HG02759 (cell line): Measurements from ENCODE around the gene CFDP1.
"Not testable (repeated sequence)": the region's sequence is repeated elsewhere in the genome, so short reads cannot be mapped to it uniquely, and the experiment has no call there.

ENCODE experiments used
- ATAC-seq: cut with Tn5 transposase; IDR thresholded peaks from one replicate; pipeline ENCODE4 v1.9.1; 2021; ENCODE audit warnings: mild to moderate bottlenecking, moderate library complexity; ENCODE audit not compliant: unreplicated experiment

The CFDP1 gene

GRCh38 chr16:75301804-75302203 is 131.5 kb downstream of the CFDP1 start:
- no peak for ATAC-seq

GRCh38 chr16:75298267-75298666 is 135.0 kb downstream of the CFDP1 start:
- no peak for ATAC-seq

GRCh38 chr16:75296606-75297005 is 136.7 kb downstream of the CFDP1 start:
- no peak for ATAC-seq

- ATAC-seq: no peak
Measured at GRCh38 chr16:75294773-75295459, 138.4 kb downstream of the CFDP1 start.

GRCh38 chr16:75293772-75294171 is 139.5 kb downstream of the CFDP1 start:
- no peak for ATAC-seq

GRCh38 chr16:75293173-75293572 is 140.1 kb downstream of the CFDP1 start:
- no peak for ATAC-seq

GRCh38 chr16:75292691-75293090 is 140.6 kb downstream of the CFDP1 start:
- ATAC-seq: no peak

- no peak for ATAC-seq
Measured at GRCh38 chr16:75289189-75289588, 144.1 kb downstream of the CFDP1 start.

- no peak for ATAC-seq
Measured at GRCh38 chr16:75288596-75289120, 144.6 kb downstream of the CFDP1 start.

- no peak for ATAC-seq
Measured at GRCh38 chr16:75288181-75288580, 145.1 kb downstream of the CFDP1 start.

GRCh38 chr16:75287708-75288107 is 145.6 kb downstream of the CFDP1 start:
- ATAC-seq: no peak

GRCh38 chr16:75286389-75286788 is 146.9 kb downstream of the CFDP1 start:
- no peak for ATAC-seq

- no peak for ATAC-seq
Measured at GRCh38 chr16:75282466-75283281, 150.6 kb downstream of the CFDP1 start.

- no peak for ATAC-seq
Measured at GRCh38 chr16:75281826-75282225, 151.5 kb downstream of the CFDP1 start.

GRCh38 chr16:75281009-75281408 is 152.3 kb downstream of the CFDP1 start:
- not testable (repeated sequence) for ATAC-seq

GRCh38 chr16:75280331-75280804 is 152.9 kb downstream of the CFDP1 start:
- no peak for ATAC-seq

- ATAC-seq: no peak
Measured at GRCh38 chr16:75279305-75279704, 154.0 kb downstream of the CFDP1 start.

GRCh38 chr16:75273054-75273925 is 160.0 kb downstream of the CFDP1 start:
- ATAC-seq: no peak

- ATAC-seq: not testable (repeated sequence)
Measured at GRCh38 chr16:75272629-75273028, 160.7 kb downstream of the CFDP1 start.

GRCh38 chr16:75272097-75272551 is 161.2 kb downstream of the CFDP1 start:
- peak; percentile 39 for ATAC-seq
